HG03432 (cell line): ENCODE results near the gene MAGI2.

Experiments used
- ATAC-seq: cut with Tn5 transposase; IDR thresholded peaks from one replicate; pipeline ENCODE4 v1.9.1; 2021; ENCODE audit warnings: mild to moderate bottlenecking, moderate library complexity; ENCODE audit not compliant: unreplicated experiment

Gene MAGI2

GRCh38 chr7:78130446-78131215 is 1322.8 kb downstream of the MAGI2 start:
- ATAC-seq: no peak

GRCh38 chr7:78129865-78130264 is 1323.6 kb downstream of the MAGI2 start:
- no peak for ATAC-seq

GRCh38 chr7:78127009-78127408 is 1326.5 kb downstream of the MAGI2 start:
- no peak for ATAC-seq

- no peak for ATAC-seq
Observed at GRCh38 chr7:78125884-78126283, 1327.6 kb downstream of the MAGI2 start.

- no peak for ATAC-seq
Observed at GRCh38 chr7:78124216-78124615, 1329.3 kb downstream of the MAGI2 start.

GRCh38 chr7:78121888-78122287 is 1331.6 kb downstream of the MAGI2 start:
- no peak for ATAC-seq

GRCh38 chr7:78118470-78118869 is 1335.0 kb downstream of the MAGI2 start:
- ATAC-seq: no peak

GRCh38 chr7:78115876-78116275 is 1337.6 kb downstream of the MAGI2 start:
- ATAC-seq: no peak

- no peak for ATAC-seq
Observed at GRCh38 chr7:78114993-78115392, 1338.5 kb downstream of the MAGI2 start.

GRCh38 chr7:78112488-78112887 is 1341.0 kb downstream of the MAGI2 start:
- no peak for ATAC-seq

GRCh38 chr7:78111386-78111785 is 1342.1 kb downstream of the MAGI2 start:
- ATAC-seq: no peak

GRCh38 chr7:78103475-78103874 is 1350.0 kb downstream of the MAGI2 start:
- no peak for ATAC-seq

- no peak for ATAC-seq
Observed at GRCh38 chr7:78101076-78101475, 1352.4 kb downstream of the MAGI2 start.

- no peak for ATAC-seq
Observed at GRCh38 chr7:78099715-78100394, 1353.6 kb downstream of the MAGI2 start.

GRCh38 chr7:78095549-78095948 is 1357.9 kb downstream of the MAGI2 start:
- no peak for ATAC-seq

GRCh38 chr7:78092331-78092730 is 1361.1 kb downstream of the MAGI2 start:
- no peak for ATAC-seq

- ATAC-seq: no peak
Observed at GRCh38 chr7:78090616-78091015, 1362.9 kb downstream of the MAGI2 start.

GRCh38 chr7:78083476-78084120 is 1369.9 kb downstream of the MAGI2 start:
- ATAC-seq: no peak

- ATAC-seq: no peak
Observed at GRCh38 chr7:78082556-78082955, 1370.9 kb downstream of the MAGI2 start.

- no peak for ATAC-seq
Observed at GRCh38 chr7:78081888-78082287, 1371.6 kb downstream of the MAGI2 start.

- no peak for ATAC-seq
Observed at GRCh38 chr7:78081344-78081743, 1372.1 kb downstream of the MAGI2 start.

GRCh38 chr7:78080811-78081210 is 1372.7 kb downstream of the MAGI2 start:
- no peak for ATAC-seq
